HepG2 (cell line): ENCODE data around the gene LPO. TPM values are rescaled to one million over a fixed set of nuclear protein-coding genes. Genes with fewer than 3 reads are reported as not detected.

Experiments
- AGO1 ChIP-seq: fragments of 200-400 bp; formaldehyde crosslinking; IDR thresholded peaks from 2 replicates; pipeline ENCODE4 v1.6.1; 2017; ENCODE audit warnings: mild to moderate bottlenecking, low read depth, low read length, moderate library complexity; ENCODE audit not compliant: poor library complexity, severe bottlenecking
- FOSL1 ChIP-seq: sonication (generic); formaldehyde crosslinking; IDR thresholded peaks from 2 replicates; pipeline ENCODE4 v1.9.0; 2021; ENCODE audit warnings: missing genetic modification reagents, borderline replicate concordance
- HIC2 ChIP-seq: sonication (generic); formaldehyde crosslinking; IDR thresholded peaks from 2 replicates; pipeline ENCODE4 v1.9.0; 2022; ENCODE audit warnings: low read depth, missing genetic modification reagents
- KLF16 ChIP-seq, 2 experiments: sonication (generic) in 1 of 2; formaldehyde crosslinking in 1 of 2; IDR thresholded peaks; 2 replicates each; pipeline versions ENCODE4 v1.6.1 to v1.8.0; 2016 to 2023; ENCODE audit warnings: missing genetic modification reagents in 2 of 2, missing compliant biosample characterization in 1 of 2
- LBX2 ChIP-seq: sonication (generic); formaldehyde crosslinking; IDR thresholded peaks from 2 replicates; pipeline ENCODE4 v1.5.0; 2020; ENCODE audit warnings: missing genetic modification reagents, mild to moderate bottlenecking, borderline replicate concordance
- MYNN ChIP-seq: sonication (generic); formaldehyde crosslinking; IDR thresholded peaks from 2 replicates; pipeline ENCODE4 v1.4.0; 2020; ENCODE audit warnings: mild to moderate bottlenecking, low read depth, missing genetic modification reagents
- PRDM10 ChIP-seq: sonication (generic); formaldehyde crosslinking; IDR thresholded peaks from 2 replicates; pipeline ENCODE4 v1.4.0; 2020; ENCODE audit warnings: low read depth, missing genetic modification reagents
- RBM22 ChIP-seq: fragments of 200-400 bp; formaldehyde crosslinking; optimal IDR thresholded peaks from 2 replicates; pipeline ENCODE3; 2017; ENCODE audit warnings: mild to moderate bottlenecking, low read length, moderate library complexity
- RORA ChIP-seq: sonication (generic); formaldehyde crosslinking; IDR thresholded peaks from 2 replicates; pipeline ENCODE4 v1.5.0; 2020; ENCODE audit warnings: mild to moderate bottlenecking, missing genetic modification reagents, moderate library complexity
- TBL1XR1 ChIP-seq: fragments of 150-350 bp; IDR thresholded peaks from 2 replicates; pipeline ENCODE4 v1.6.1; 2014; ENCODE audit warnings: borderline replicate concordance, low read length; ENCODE audit not compliant: partially characterized antibody
- THAP11 ChIP-seq: IDR thresholded peaks from 2 replicates; pipeline ENCODE4 v1.6.1; 2016; ENCODE audit warnings: missing biosample characterization, missing genetic modification reagents
- ZBTB10 ChIP-seq: sonication (generic); formaldehyde crosslinking; IDR thresholded peaks from 2 replicates; pipeline ENCODE4 v1.4.0; 2020; ENCODE audit warnings: missing genetic modification reagents, borderline replicate concordance
- ZBTB39 ChIP-seq: sonication (generic); formaldehyde crosslinking; IDR thresholded peaks from 2 replicates; pipeline ENCODE4 v1.5.0; 2020; ENCODE audit warnings: missing genetic modification reagents
- ZNF570 ChIP-seq: sonication (generic); formaldehyde crosslinking; IDR thresholded peaks from 2 replicates; pipeline ENCODE4 v1.4.0; 2020; ENCODE audit warnings: mild to moderate bottlenecking, missing genetic modification reagents, borderline replicate concordance
- polyA plus RNA-seq, 8 experiments: library from polyadenylated mRNA; depleted of rRNA in 3 of 8; stranded (reverse) in 7 of 8; unstranded in 1 of 8; fragments of >200 nt; fragmentation: Illumina TruSeq in 4 of 8; extraction: Trizol in 4 of 8; gene quantifications; 2 replicates each; pipeline versions ENCODE4 v1.2.1 to v1.2.3, GENCODE V29; 2011 to 2016; ENCODE audit warnings: low read depth in 4 of 8, missing spikeins in 1 of 8, mixed read lengths in 1 of 8; ENCODE audit not compliant: insufficient read depth in 1 of 8
- total RNA-seq, 5 experiments: library from RNA; depleted of rRNA; stranded (reverse); fragments of >200 nt; fragmentation: Illumina TruSeq; extraction: Trizol; gene quantifications; 2 replicates each; pipeline ENCODE4 v1.2.3, GENCODE V29; 2016; ENCODE audit warnings: low read depth in 1 of 5

The LPO gene
- total and polyA plus RNA-seq, 2 of the 13 experiments (the other 11 are each of a cell fraction or from before 2014, with no cell fraction given): not detected

- peak; percentile 53; the same call in 1 of the 2 replicates for TF ChIP-seq HIC2 (CRISPR knock-in tag)
- 0 out of 2 replicates have a peak, but pooled peaks have one; percentile 29 for TF ChIP-seq MYNN (CRISPR knock-in tag)
- TF ChIP-seq AGO1: peak; percentile 75
- no peak for TF ChIP-seq FOSL1 (CRISPR knock-in tag)
- TF ChIP-seq TBL1XR1: no peak
- TF ChIP-seq PRDM10 (CRISPR knock-in tag): peak; percentile 23; the same call in 1 of the 2 replicates
- TF ChIP-seq THAP11: peak; percentile 89
- no peak for TF ChIP-seq ZBTB10 (CRISPR knock-in tag)
- TF ChIP-seq RBM22: no peak
- TF ChIP-seq ZNF570 (CRISPR knock-in tag): 0 out of 2 replicates have a peak, but pooled peaks have one; percentile 28
- TF ChIP-seq ZBTB39 (CRISPR knock-in tag): no peak
- TF ChIP-seq RORA (CRISPR knock-in tag): no peak
- TF ChIP-seq KLF16 (CRISPR knock-in tag; IDR thresholded peaks at IDR 0.05): peak in 1 of 2 experiments; percentile 64; a peak in 2 of 4 replicates
- peak; percentile 46; the same call in 1 of the 2 replicates for TF ChIP-seq LBX2 (CRISPR knock-in tag)
Measured at GRCh38 chr17:58219007-58219788, 19.2 kb upstream of the LPO start, which contains the start of gene MKS1 (continued).
